ENCODE results near the gene PHF20.

DNA sequence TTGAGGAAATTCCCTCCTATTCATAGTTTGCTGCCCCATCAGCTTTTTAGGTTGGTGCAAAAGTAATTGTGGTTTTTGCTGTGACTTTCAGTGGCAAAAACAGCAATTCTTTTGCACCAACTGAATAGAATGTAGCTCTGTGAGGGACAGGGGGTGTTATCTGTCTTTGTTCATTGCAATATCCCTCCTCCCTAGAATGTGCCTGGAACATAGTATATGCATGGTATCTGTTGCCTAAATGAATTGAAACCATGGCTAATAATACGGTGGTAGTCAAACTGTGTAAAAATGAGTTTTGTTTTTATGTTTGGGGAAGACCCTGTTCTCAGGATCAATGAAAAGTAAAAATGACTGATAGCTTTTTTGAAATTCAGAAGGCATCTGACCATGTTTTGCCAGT, 137.4 kb downstream of the PHF20 start:
- TF ChIP-seq, protein P1, sequence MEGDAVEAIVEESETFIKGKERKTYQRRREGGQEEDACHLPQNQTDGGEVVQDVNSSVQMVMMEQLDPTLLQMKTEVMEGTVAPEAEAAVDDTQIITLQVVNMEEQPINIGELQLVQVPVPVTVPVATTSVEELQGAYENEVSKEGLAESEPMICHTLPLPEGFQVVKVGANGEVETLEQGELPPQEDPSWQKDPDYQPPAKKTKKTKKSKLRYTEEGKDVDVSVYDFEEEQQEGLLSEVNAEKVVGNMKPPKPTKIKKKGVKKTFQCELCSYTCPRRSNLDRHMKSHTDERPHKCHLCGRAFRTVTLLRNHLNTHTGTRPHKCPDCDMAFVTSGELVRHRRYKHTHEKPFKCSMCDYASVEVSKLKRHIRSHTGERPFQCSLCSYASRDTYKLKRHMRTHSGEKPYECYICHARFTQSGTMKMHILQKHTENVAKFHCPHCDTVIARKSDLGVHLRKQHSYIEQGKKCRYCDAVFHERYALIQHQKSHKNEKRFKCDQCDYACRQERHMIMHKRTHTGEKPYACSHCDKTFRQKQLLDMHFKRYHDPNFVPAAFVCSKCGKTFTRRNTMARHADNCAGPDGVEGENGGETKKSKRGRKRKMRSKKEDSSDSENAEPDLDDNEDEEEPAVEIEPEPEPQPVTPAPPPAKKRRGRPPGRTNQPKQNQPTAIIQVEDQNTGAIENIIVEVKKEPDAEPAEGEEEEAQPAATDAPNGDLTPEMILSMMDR (IDR thresholded peaks at IDR 0.05) = no peak
- no peak for TF ChIP-seq POLR2A (IDR thresholded peaks at IDR 0.05)
